CD4-positive, alpha-beta memory T cell (primary cell): Measurements from ENCODE around the gene CYBA. TPM values are rescaled to one million over a fixed set of nuclear protein-coding genes. Genes with fewer than 3 reads are reported as not detected.

Source experiments
- CTCF ChIA-PET: fragments of 350-600 bp; sonication (Branson Sonifier 250); formaldehyde crosslinking; loops from one replicate; lab custom pipeline; 2021; ENCODE audit warnings: inconsistent platforms; ENCODE audit not compliant: partially characterized antibody; lab: Charles Lee
- POLR2A ChIA-PET: fragments of 350-600 bp; sonication (Branson Sonifier 250); formaldehyde crosslinking; loops from one replicate; lab custom pipeline; 2021; ENCODE audit not compliant: partially characterized antibody; lab: Charles Lee
- DNase-seq, 5 donors: peaks; one replicate each; pipeline versions ENCODE4 v3.0.0 to v3.0.0-alpha.2; 2020 to 2022; ENCODE audit warnings: mixed read lengths in 1 of 5
- H3K27ac ChIP-seq: one replicate; pipeline ENCODE4 v1.7.0; 2013; ENCODE audit warnings: low read depth, low read length
- H3K27me3 ChIP-seq: 2 replicates; pipeline ENCODE4 v1.7.0; 2013; ENCODE audit warnings: mild to moderate bottlenecking, low read length, moderate library complexity; ENCODE audit not compliant: insufficient read depth
- H3K36me3 ChIP-seq: 2 replicates; pipeline ENCODE4 v1.7.0; 2013; ENCODE audit warnings: mild to moderate bottlenecking, low read length, moderate library complexity; ENCODE audit not compliant: insufficient read depth
- H3K4me1 ChIP-seq: 2 replicates; pipeline ENCODE4 v1.7.0; 2013; ENCODE audit warnings: mild to moderate bottlenecking, low read length, moderate library complexity; ENCODE audit not compliant: insufficient read depth
- H3K4me3 ChIP-seq, 2 donors: one replicate each; pipeline ENCODE4 v1.7.0; 2013; ENCODE audit warnings: low read length in 2 of 2, mild to moderate bottlenecking in 1 of 2
- H3K9me3 ChIP-seq, 2 donors: one replicate each; pipeline ENCODE4 v1.7.0; 2013; ENCODE audit warnings: low read length in 2 of 2, control low read depth in 1 of 2; ENCODE audit not compliant: control insufficient read depth in 1 of 2
- H3K27ac Mint-ChIP-seq, 7 donors: one replicate each; pipeline ENCODE4 v1.8.0; 2020 to 2021; ENCODE audit warnings: mixed read lengths in 7 of 7, mild to moderate bottlenecking in 6 of 7, inconsistent platforms in 3 of 7, moderate library complexity in 3 of 7
- H3K27me3 Mint-ChIP-seq, 2 donors: one replicate each; pipeline ENCODE4 v1.8.0; 2020 to 2021; ENCODE audit warnings: mixed read lengths in 2 of 2
- H3K36me3 Mint-ChIP-seq, 2 donors: one replicate each; pipeline ENCODE4 v1.8.0; 2020 to 2021; ENCODE audit warnings: mixed read lengths in 2 of 2, inconsistent platforms in 1 of 2, mild to moderate bottlenecking in 1 of 2
- H3K4me1 Mint-ChIP-seq, 4 donors: one replicate each; pipeline ENCODE4 v1.8.0; 2020 to 2021; ENCODE audit warnings: mixed read lengths in 4 of 4, mild to moderate bottlenecking in 1 of 4
- H3K4me3 Mint-ChIP-seq, 8 donors: one replicate each; pipeline ENCODE4 v1.8.0; 2020 to 2021; ENCODE audit warnings: mixed read lengths in 8 of 8, mild to moderate bottlenecking in 7 of 8, moderate library complexity in 6 of 8, inconsistent platforms in 3 of 8
- H3K9me3 Mint-ChIP-seq, 8 donors: one replicate each; pipeline ENCODE4 v1.8.0; 2020 to 2021; ENCODE audit warnings: mixed read lengths in 8 of 8, mild to moderate bottlenecking in 5 of 8, inconsistent platforms in 3 of 8, moderate library complexity in 1 of 8
- intact Hi-C: fragments of 100-400 bp; cut with micrococcal nuclease; formaldehyde crosslinking; loops from one replicate; pipeline ENCODE4 v1.15.1; 2023
- polyA plus RNA-seq, 2 donors: library from polyadenylated mRNA; unstranded; fragments of 300-500 nt; fragmentation: Illumina TruSeq; gene quantifications; one replicate each; pipeline ENCODE4 v1.2.3, GENCODE V29; 2021
- total RNA-seq, 2 experiments: library from RNA; stranded (reverse); gene quantifications; one replicate each; pipeline ENCODE4 v1.2.3, GENCODE V29; 2021

Gene CYBA
- total and polyA plus RNA-seq, 4 experiments from 2014 or later = 383 to 1,286 (median 538) TPM

GRCh38 chr16:88681084-88681680, 30.3 kb upstream of the CYBA start:
- Histone ChIP-seq H3K27ac (peak overlapping the region; percentile 58), H3K36me3 (peaks cover 37% of the 10 kb centered on the region), H3K4me1 (peaks cover 46% of the 10 kb centered on the region), H3K27me3 (no peaks in the 10 kb centered on the region), H3K9me3 (no peaks in the 10 kb centered on the region), H3K4me3 (no peak overlapping the region)
- POLR2A ChIA-PET = interaction anchor here (0.7 to 8.0 kb wide), 10 partner anchors 10 to 176 kb away, joined by 3 to 91 read pairs (median 6); partner anchors contain the start of genes CTU2, CYBA, GALNS and MVD
- peak; percentile 43 to 74 (median 55) for DNase-seq
- Mint-ChIP-seq H3K27me3 (no peaks in the 10 kb centered on the region), H3K36me3 (peaks cover 3 to 22% of the 10 kb centered on the region in 2 donors), H3K27ac (peak overlapping the region; percentile 88 to 98 (median 93)), H3K4me3 (peak overlapping the region; percentile 74 to 90 (median 80)), H3K4me1 (peaks cover 23 to 49% (median 37%) of the 10 kb centered on the region in 4 donors), H3K9me3 (no peaks in the 10 kb centered on the region)
- CTCF ChIA-PET = interaction anchor here (0.8 to 2.2 kb wide), 6 partner anchors 8 to 23 kb away, joined by 3 to 10 read pairs (median 4); no protein-coding TSS in a partner anchor
- intact Hi-C loops = loop anchor here (1.0 kb wide), 1 partner anchor 20 kb away; no protein-coding TSS in a partner anchor

DNA sequence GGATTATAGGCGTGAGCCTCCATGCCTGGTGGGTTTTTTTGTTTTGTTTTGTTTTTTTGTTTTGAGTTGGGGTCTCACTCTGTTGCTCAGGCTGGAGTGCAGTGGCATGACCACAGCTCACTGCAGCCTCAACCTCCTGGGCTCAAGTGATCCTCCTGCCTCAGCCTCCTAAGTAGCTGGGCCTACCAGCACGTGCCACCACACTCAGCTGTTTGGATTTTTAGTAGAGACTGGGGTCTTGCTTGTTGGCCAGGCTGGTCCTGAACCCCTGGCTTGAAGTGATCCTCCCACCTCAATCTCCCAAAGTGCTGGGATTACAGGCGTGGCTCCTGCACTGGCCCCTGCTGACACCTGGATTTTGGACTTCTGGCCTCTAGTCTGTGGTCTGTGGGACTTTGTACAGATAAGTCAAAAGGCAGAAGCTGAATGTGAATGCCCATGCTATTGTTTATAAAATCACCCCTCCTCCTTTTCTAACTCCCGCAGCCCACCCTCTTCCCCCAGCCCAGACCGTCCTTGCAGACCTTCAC, 29.8 kb upstream of the CYBA start:
- Mint-ChIP-seq H3K4me3 (peak overlapping the region in 7 of 8 donors; percentile 35 to 90 (median 74)), H3K4me1 (peaks cover 23 to 49% (median 37%) of the 10 kb centered on the region in 4 donors), H3K36me3 (peaks cover 3 to 22% of the 10 kb centered on the region in 2 donors), H3K27me3 (no peaks in the 10 kb centered on the region), H3K27ac (peak overlapping the region in 6 of 7 donors; percentile 91 to 98 (median 94)), H3K9me3 (no peaks in the 10 kb centered on the region)
- H3K27me3 ChIP-seq = no peaks in the 10 kb centered on the region
- POLR2A ChIA-PET = interaction anchor here (1.7 to 8.0 kb wide), 4 partner anchors 10 to 60 kb away, joined by 4 to 91 read pairs (median 14); partner anchors contain the start of genes CTU2, MVD and RNF166
- no peaks in the 10 kb centered on the region for H3K9me3 ChIP-seq
- no peak overlapping the region for H3K4me3 ChIP-seq
- peaks cover 45% of the 10 kb centered on the region for H3K4me1 ChIP-seq
- intact Hi-C loops = loop anchor here (1.0 kb wide), 1 partner anchor 21 kb away; no protein-coding TSS in a partner anchor
- no peak for DNase-seq
- H3K27ac ChIP-seq = peak overlapping the region; percentile 58
- H3K36me3 ChIP-seq = peaks cover 37% of the 10 kb centered on the region
- CTCF ChIA-PET = interaction anchor here (0.8 to 2.2 kb wide), 7 partner anchors 9 to 81 kb away, joined by 3 to 10 read pairs (median 3); no protein-coding TSS in a partner anchor

- intact Hi-C loops = no loop called here
- peaks cover 3 to 24% of the 10 kb centered on the region in 2 donors for H3K36me3 Mint-ChIP-seq
- Histone ChIP-seq H3K27ac (no peak overlapping the region), H3K27me3 (no peaks in the 10 kb centered on the region), H3K9me3 (no peaks in the 10 kb centered on the region), H3K4me1 (peaks cover 23% of the 10 kb centered on the region), H3K36me3 (peaks cover 37% of the 10 kb centered on the region), H3K4me3 (no peak overlapping the region)
- ChIA-PET CTCF (no interaction called here), POLR2A (interaction anchor here (8.0 kb wide), 1 partner anchor 26 kb away, joined by 91 read pairs; the partner anchor contains the start of genes CTU2 and RNF166)
- no peak overlapping the region for H3K27ac Mint-ChIP-seq
- DNase-seq = no peak
- H3K9me3 Mint-ChIP-seq = no peaks in the 10 kb centered on the region
- H3K4me1 Mint-ChIP-seq = peaks cover 17 to 28% (median 20%) of the 10 kb centered on the region in 4 donors
- H3K4me3 Mint-ChIP-seq = no peak overlapping the region
- H3K27me3 Mint-ChIP-seq = no peaks in the 10 kb centered on the region
Observed at GRCh38 chr16:88678224-88678979, 27.5 kb upstream of the CYBA start.

- no peaks in the 10 kb centered on the region for H3K9me3 ChIP-seq
- intact Hi-C loops = no loop called here
- H3K4me3 ChIP-seq = no peak overlapping the region
- no peaks in the 10 kb centered on the region for H3K27me3 ChIP-seq
- H3K36me3 Mint-ChIP-seq = peaks cover 3 to 24% of the 10 kb centered on the region in 2 donors
- peaks cover 37% of the 10 kb centered on the region for H3K36me3 ChIP-seq
- ChIA-PET POLR2A (interaction anchor here (8.0 kb wide), 1 partner anchor 26 kb away, joined by 91 read pairs; the partner anchor contains the start of genes CTU2 and RNF166), CTCF (no interaction called here)
- peak overlapping the region in 2 of 7 donors; percentile 50 to 61 for H3K27ac Mint-ChIP-seq
- H3K4me1 Mint-ChIP-seq = peaks cover 17 to 23% (median 20%) of the 10 kb centered on the region in 4 donors
- no peaks in the 10 kb centered on the region for H3K9me3 Mint-ChIP-seq
- H3K27ac ChIP-seq = no peak overlapping the region
- peaks cover 23% of the 10 kb centered on the region for H3K4me1 ChIP-seq
- no peak for DNase-seq
- no peak overlapping the region for H3K4me3 Mint-ChIP-seq
- no peaks in the 10 kb centered on the region for H3K27me3 Mint-ChIP-seq
Observed at GRCh38 chr16:88677721-88678120, 26.9 kb upstream of the CYBA start.

GRCh38 chr16:88676502-88677242, 25.8 kb upstream of the CYBA start:
- H3K9me3 Mint-ChIP-seq = no peaks in the 10 kb centered on the region
- Histone ChIP-seq H3K4me1 (peaks cover 13% of the 10 kb centered on the region), H3K27ac (no peak overlapping the region), H3K9me3 (no peaks in the 10 kb centered on the region), H3K36me3 (peaks cover 37% of the 10 kb centered on the region), H3K4me3 (no peak overlapping the region), H3K27me3 (no peaks in the 10 kb centered on the region)
- no peaks in the 10 kb centered on the region for H3K27me3 Mint-ChIP-seq
- H3K36me3 Mint-ChIP-seq = peaks cover 3 to 16% of the 10 kb centered on the region in 2 donors
- POLR2A ChIA-PET = interaction anchor here (8.0 kb wide), 1 partner anchor 27 kb away, joined by 91 read pairs; the partner anchor contains the start of genes CTU2 and RNF166
- no peak overlapping the region for H3K27ac Mint-ChIP-seq
- intact Hi-C loops = no loop called here
- H3K4me3 Mint-ChIP-seq = no peak overlapping the region
- CTCF ChIA-PET = interaction anchor here (2.0 kb wide), 1 partner anchor 8 kb away, joined by 4 read pairs; no protein-coding TSS in a partner anchor
- DNase-seq = no peak
- H3K4me1 Mint-ChIP-seq = peaks cover 9 to 13% (median 10%) of the 10 kb centered on the region in 4 donors

- Mint-ChIP-seq H3K36me3 (peaks cover 0 to 8% of the 10 kb centered on the region in 2 donors), H3K27ac (peak overlapping the region in 1 of 7 donors; percentile 8), H3K27me3 (no peaks in the 10 kb centered on the region), H3K4me3 (no peak overlapping the region), H3K4me1 (no peaks in the 10 kb centered on the region), H3K9me3 (no peaks in the 10 kb centered on the region)
- Histone ChIP-seq H3K36me3 (peaks cover 23% of the 10 kb centered on the region), H3K9me3 (no peaks in the 10 kb centered on the region), H3K4me1 (no peaks in the 10 kb centered on the region), H3K4me3 (no peak overlapping the region), H3K27me3 (no peaks in the 10 kb centered on the region), H3K27ac (no peak overlapping the region)
- CTCF ChIA-PET = no interaction called here
- POLR2A ChIA-PET = interaction anchor here (1.1 kb wide), 1 partner anchor 12 kb away, joined by 4 read pairs; the partner anchor contains the start of gene SNAI3
- intact Hi-C loops = no loop called here
- DNase-seq = no peak
Observed at GRCh38 chr16:88673716-88674379, 23.0 kb upstream of the CYBA start.
